ENCODE measurements around the gene CPT1C.
"Not testable (repeated sequence)": the region's sequence is repeated elsewhere in the genome, so short reads cannot be mapped to it uniquely, and the experiment has no call there.

CPT1C gene

GRCh38 chr19:49704888-49705642 is 14.1 kb downstream of the CPT1C start:
- DNase-seq (ENCODE audit: low spot score) (no peak), FAIRE-seq (no peak)

- no peak for DNase-seq (ENCODE audit: low spot score)
- no peak for FAIRE-seq
These were observed 15.0 kb downstream of the CPT1C start for GRCh38 chr19:49705919-49706318.

GRCh38 chr19:49710372-49710951 is 19.5 kb downstream of the CPT1C start:
- DNase-seq (ENCODE audit: low spot score), result peak; percentile 36
- FAIRE-seq, result no peak

GRCh38 chr19:49712397-49712859 is 21.5 kb downstream of the CPT1C start:
- no peak for FAIRE-seq
- DNase-seq (ENCODE audit: low spot score), result no peak

- no peak for FAIRE-seq
- no peak for DNase-seq (ENCODE audit: low spot score)
These were observed 22.4 kb downstream of the CPT1C start for GRCh38 chr19:49713236-49713845.

- no peak for FAIRE-seq
- DNase-seq (ENCODE audit: low spot score), result no peak
These were observed 25.2 kb downstream of the CPT1C start for GRCh38 chr19:49716154-49716553.

- FAIRE-seq (no peak), DNase-seq (ENCODE audit: low spot score) (no peak)
These were observed 27.6 kb downstream of the CPT1C start for GRCh38 chr19:49718511-49718910.

- DNase-seq (ENCODE audit: low spot score), result no peak
- no peak for FAIRE-seq
These were observed 28.1 kb downstream of the CPT1C start for GRCh38 chr19:49718991-49719390.

GRCh38 chr19:49719420-49719819 is 28.5 kb downstream of the CPT1C start:
- not testable (repeated sequence) for FAIRE-seq; DNase-seq (ENCODE audit: low spot score)

- DNase-seq (ENCODE audit: low spot score) (no peak), FAIRE-seq (no peak)
These were observed 36.5 kb downstream of the CPT1C start for GRCh38 chr19:49727217-49728030.

- no peak for FAIRE-seq
- DNase-seq (ENCODE audit: low spot score), result no peak
These were observed 39.2 kb downstream of the CPT1C start for GRCh38 chr19:49730166-49730565.

GRCh38 chr19:49738268-49738667 is 47.4 kb downstream of the CPT1C start:
- no peak for DNase-seq (ENCODE audit: low spot score)
- no peak for FAIRE-seq

GRCh38 chr19:49739098-49739497 is 48.2 kb downstream of the CPT1C start:
- no peak for FAIRE-seq
- DNase-seq (ENCODE audit: low spot score), result no peak

GRCh38 chr19:49739933-49740332 is 49.0 kb downstream of the CPT1C start:
- no peak for DNase-seq (ENCODE audit: low spot score)
- FAIRE-seq, result no peak

GRCh38 chr19:49741210-49741844 is 50.4 kb downstream of the CPT1C start:
- no peak for FAIRE-seq
- peak; percentile 15 for DNase-seq (ENCODE audit: low spot score)

- DNase-seq (ENCODE audit: low spot score) (no peak), FAIRE-seq (no peak)
These were observed 54.0 kb downstream of the CPT1C start for GRCh38 chr19:49744946-49745381.

- no peak for FAIRE-seq
- DNase-seq (ENCODE audit: low spot score), result no peak
These were observed 55.5 kb downstream of the CPT1C start for GRCh38 chr19:49746206-49746958.

- FAIRE-seq, result no peak
- no peak for DNase-seq (ENCODE audit: low spot score)
These were observed 58.3 kb downstream of the CPT1C start for GRCh38 chr19:49749055-49749716.

- DNase-seq (ENCODE audit: low spot score) (no peak), FAIRE-seq (no peak)
These were observed 58.9 kb downstream of the CPT1C start for GRCh38 chr19:49749771-49750170.

GRCh38 chr19:49752701-49753100 is 61.8 kb downstream of the CPT1C start:
- FAIRE-seq, result no peak
- no peak for DNase-seq (ENCODE audit: low spot score)

Measured in RCC 7860 (cell line).